GM23248 (cell line): ENCODE results near the gene SCYGR6.

Experiments used
- EZH2 ChIP-seq: fragments of 200-600 bp; sonication (generic); IDR thresholded peaks from 2 replicates; pipeline ENCODE4 v1.6.1; 2018; ENCODE audit warnings: antibody characterized with exemption, mild to moderate bottlenecking; ENCODE audit not compliant: insufficient read depth, poor library complexity, severe bottlenecking
- EZH2phosphoT487 ChIP-seq: fragments of 200-600 bp; sonication (generic); IDR thresholded peaks from 2 replicates; pipeline ENCODE4 v1.6.1; 2018; ENCODE audit warnings: antibody characterized with exemption, moderate library complexity, mild to moderate bottlenecking, low read depth; ENCODE audit not compliant: insufficient read depth

DNA sequence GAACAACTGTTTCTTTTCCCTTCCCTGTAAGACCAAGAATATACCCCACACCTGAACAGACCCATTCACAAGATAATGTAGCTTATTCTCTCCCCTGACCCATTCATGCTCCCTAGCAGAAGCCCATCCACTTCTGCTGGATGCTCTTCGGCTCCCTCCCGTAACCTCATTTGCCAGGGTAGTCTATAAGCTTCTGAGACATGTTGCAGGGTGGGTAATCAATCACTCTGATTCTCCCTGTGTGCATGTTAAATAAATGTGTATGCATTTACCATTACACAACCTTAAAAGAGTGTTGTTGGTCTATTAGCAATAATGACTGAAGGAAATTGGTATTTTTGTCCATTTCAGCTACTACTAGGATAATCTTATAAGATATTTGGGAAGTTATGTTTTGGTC lies 8.1 kb downstream of the SCYGR6 start:
- TF ChIP-seq EZH2 (no peak), EZH2phosphoT487 (no peak)
